Measurements from ENCODE around the gene RIPOR2.

The RIPOR2 gene

GRCh38 chr6:24907919-24908649 lies 27.7 kb downstream of the RIPOR2 start:
- no peak overlapping the region for H3K4me3 ChIP-seq (ENCODE audit: low read depth, low read length)
- peak; percentile 15 for DNase-seq (ENCODE audit: low read depth)
- TF ChIP-seq MYC (IDR thresholded peaks at IDR 0.05; ENCODE audit: low read depth, low read length), result no peak
- TF ChIP-seq POLR2A (IDR thresholded peaks at IDR 0.05; ENCODE audit: extremely low read depth, insufficient read length), result no peak
- no peak for TF ChIP-seq MAX (IDR thresholded peaks at IDR 0.05; ENCODE audit: low read depth, low read length)
- no peak for TF ChIP-seq CTCF (IDR thresholded peaks at IDR 0.05; ENCODE audit: low read depth, low read length)

- TF ChIP-seq MAX (IDR thresholded peaks at IDR 0.05; ENCODE audit: low read depth, low read length), result no peak
- H3K4me3 ChIP-seq (ENCODE audit: low read depth, low read length), result no peak overlapping the region
- DNase-seq (ENCODE audit: low read depth), result no peak
Observed at GRCh38 chr6:24906314-24906713, 29.4 kb downstream of the RIPOR2 start.

GRCh38 chr6:24905483-24905882 lies 30.3 kb downstream of the RIPOR2 start:
- no peak for DNase-seq (ENCODE audit: low read depth)

GRCh38 chr6:24903681-24904080 lies 32.1 kb downstream of the RIPOR2 start:
- DNase-seq (ENCODE audit: low read depth), result no peak
- no peak for TF ChIP-seq CTCF (IDR thresholded peaks at IDR 0.05; ENCODE audit: low read depth, low read length)
- TF ChIP-seq MYC (IDR thresholded peaks at IDR 0.05; ENCODE audit: low read depth, low read length), result no peak
- no peak for TF ChIP-seq MAX (IDR thresholded peaks at IDR 0.05; ENCODE audit: low read depth, low read length)
- TF ChIP-seq POLR2A (IDR thresholded peaks at IDR 0.05; ENCODE audit: extremely low read depth, insufficient read length), result no peak
- no peak overlapping the region for H3K4me3 ChIP-seq (ENCODE audit: low read depth, low read length)

More at GRCh38 chr6:24905483-24905882, 30.3 kb downstream of the RIPOR2 start:
- TF ChIP-seq MYC (IDR thresholded peaks at IDR 0.05; ENCODE audit: low read depth, low read length) (no peak), CTCF (IDR thresholded peaks at IDR 0.05; ENCODE audit: low read depth, low read length) (no peak), MAX (IDR thresholded peaks at IDR 0.05; ENCODE audit: low read depth, low read length) (no peak)
- no peak overlapping the region for H3K4me3 ChIP-seq (ENCODE audit: low read depth, low read length)

GRCh38 chr6:24902782-24903181 lies 33.0 kb downstream of the RIPOR2 start:
- DNase-seq (ENCODE audit: low read depth), result no peak
- TF ChIP-seq POLR2A (IDR thresholded peaks at IDR 0.05; ENCODE audit: extremely low read depth, insufficient read length) (no peak), MAX (IDR thresholded peaks at IDR 0.05; ENCODE audit: low read depth, low read length) (no peak), MYC (IDR thresholded peaks at IDR 0.05; ENCODE audit: low read depth, low read length) (no peak), CTCF (IDR thresholded peaks at IDR 0.05; ENCODE audit: low read depth, low read length) (no peak)

GRCh38 chr6:24901698-24902328 lies 33.9 kb downstream of the RIPOR2 start:
- no peak for DNase-seq (ENCODE audit: low read depth)
- no peak overlapping the region for H3K4me3 ChIP-seq (ENCODE audit: low read depth, low read length)
- TF ChIP-seq POLR2A (IDR thresholded peaks at IDR 0.05; ENCODE audit: extremely low read depth, insufficient read length) (no peak), MYC (IDR thresholded peaks at IDR 0.05; ENCODE audit: low read depth, low read length) (no peak), CTCF (IDR thresholded peaks at IDR 0.05; ENCODE audit: low read depth, low read length) (no peak), MAX (IDR thresholded peaks at IDR 0.05; ENCODE audit: low read depth, low read length) (no peak)

More at GRCh38 chr6:24902782-24903181, 33.0 kb downstream of the RIPOR2 start:
- no peak overlapping the region for H3K4me3 ChIP-seq (ENCODE audit: low read depth, low read length)
